ENCODE measurements around the gene NPTX1.

The NPTX1 gene

GRCh38 chr17:80475910-80476876 lies at the start of gene NPTX1:
TSS of gene NPTX1 (minus strand) at chr17:80476607. CDS start at chr17:80476446, 161 bp downstream.
- peak within 1 kb of the TSS; percentile 67 for H3K4me3 ChIP-seq
- DNase-seq (ENCODE audit: low spot score) = no peak
- H3K27ac ChIP-seq = no peak within 1 kb of the TSS
- no peak for TF ChIP-seq CTCF (IDR thresholded peaks at IDR 0.05)

GRCh38 chr17:80523956-80524712 lies 47.7 kb upstream of the NPTX1 start:
- Histone ChIP-seq H3K27ac (no peak overlapping the region), H3K4me3 (no peak overlapping the region)
- TF ChIP-seq CTCF (IDR thresholded peaks at IDR 0.05) = no peak
- DNase-seq (ENCODE audit: low spot score) = no peak

GRCh38 chr17:80523054-80523744 lies 46.8 kb upstream of the NPTX1 start:
- DNase-seq (ENCODE audit: low spot score) = no peak
- no peak for TF ChIP-seq CTCF (IDR thresholded peaks at IDR 0.05)
- Histone ChIP-seq H3K4me3 (no peak overlapping the region), H3K27ac (no peak overlapping the region)

GRCh38 chr17:80520810-80521455 lies 44.5 kb upstream of the NPTX1 start:
- Histone ChIP-seq H3K27ac (no peak overlapping the region), H3K4me3 (no peak overlapping the region)
- TF ChIP-seq CTCF (IDR thresholded peaks at IDR 0.05) = no peak
- DNase-seq (ENCODE audit: low spot score) = no peak

- DNase-seq (ENCODE audit: low spot score) = no peak
- no peak overlapping the region for H3K27ac ChIP-seq
- TF ChIP-seq CTCF (IDR thresholded peaks at IDR 0.05) = no peak
- H3K4me3 ChIP-seq = no peak overlapping the region
Measured at GRCh38 chr17:80519091-80519781, 42.8 kb upstream of the NPTX1 start.

- no peak for DNase-seq (ENCODE audit: low spot score)
- no peak overlapping the region for H3K4me3 ChIP-seq
- TF ChIP-seq CTCF (IDR thresholded peaks at IDR 0.05) = no peak
- H3K27ac ChIP-seq = no peak overlapping the region
Measured at GRCh38 chr17:80518392-80518791, 42.0 kb upstream of the NPTX1 start.

All from coronary artery (tissue), 2 donors.